ENCODE results near the gene ARID1A. TPM values are rescaled to one million over a fixed set of nuclear protein-coding genes. Genes with fewer than 3 reads are reported as not detected.
"Not testable (repeated sequence)": the region's sequence is repeated elsewhere in the genome, so short reads cannot be mapped to it uniquely, and the experiment has no call there.

Gene ARID1A
- total RNA-seq, 2 donors from 2014 or later: 110 to 116 TPM

GRCh38 chr1:26717017-26717491 is 21.2 kb downstream of the ARID1A start:
- H3K9me3 Mint-ChIP-seq: peaks cover 0 to 3% of the 10 kb centered on the region in 2 donors
- no peak overlapping the region for H3K27ac Mint-ChIP-seq
- DNase-seq (ENCODE audit: low spot score in 2 of 2): no peak
- ATAC-seq: no peak
- H3K36me3 Mint-ChIP-seq: peaks cover 0 to 43% of the 10 kb centered on the region in 2 donors

- H3K36me3 Mint-ChIP-seq: peaks cover 12 to 40% of the 10 kb centered on the region in 2 donors
- H3K9me3 Mint-ChIP-seq: peaks cover 0 to 8% of the 10 kb centered on the region in 2 donors
- no peak for DNase-seq (ENCODE audit: low spot score in 2 of 2)
- no peak for ATAC-seq
- no peak overlapping the region for H3K27ac Mint-ChIP-seq
Observed at GRCh38 chr1:26719205-26719604, 23.4 kb downstream of the ARID1A start.

GRCh38 chr1:26721669-26722355 is 26.0 kb downstream of the ARID1A start:
- Mint-ChIP-seq H3K9me3 (peaks cover 0 to 8% of the 10 kb centered on the region in 2 donors), H3K36me3 (peaks cover 12 to 39% of the 10 kb centered on the region in 2 donors), H3K27ac (peak overlapping the region; percentile 78 to 91)
- DNase-seq (ENCODE audit: low spot score in 2 of 2) (no peak), ATAC-seq (peak; percentile 82 to 94)

- DNase-seq (ENCODE audit: low spot score in 2 of 2) (peak in 1 of 2 donors; percentile 63), ATAC-seq (peak; percentile 7 to 37)
- Mint-ChIP-seq H3K27ac (peak overlapping the region; percentile 78 to 92), H3K36me3 (peaks cover 12 to 36% of the 10 kb centered on the region in 2 donors), H3K9me3 (peaks cover 0 to 8% of the 10 kb centered on the region in 2 donors)
Observed at GRCh38 chr1:26723013-26723991, 27.5 kb downstream of the ARID1A start.

- no peak for DNase-seq (ENCODE audit: low spot score in 2 of 2)
- H3K36me3 Mint-ChIP-seq: peaks cover 12 to 36% of the 10 kb centered on the region in 2 donors
- H3K27ac Mint-ChIP-seq: peak overlapping the region in 1 of 2 donors; percentile 78
- H3K9me3 Mint-ChIP-seq: peaks cover 0 to 8% of the 10 kb centered on the region in 2 donors
- no peak for ATAC-seq
Observed at GRCh38 chr1:26724118-26724517, 28.3 kb downstream of the ARID1A start.

GRCh38 chr1:26724926-26725325 is 29.1 kb downstream of the ARID1A start:
- DNase-seq (ENCODE audit: low spot score in 2 of 2) (no peak), ATAC-seq (no peak)
- peaks cover 18 to 42% of the 10 kb centered on the region in 2 donors for H3K36me3 Mint-ChIP-seq
- H3K9me3 Mint-ChIP-seq: peaks cover 0 to 8% of the 10 kb centered on the region in 2 donors
- no peak overlapping the region for H3K27ac Mint-ChIP-seq

- not testable (repeated sequence) for DNase-seq (ENCODE audit: low spot score in 2 of 2); H3K9me3 Mint-ChIP-seq
- peak in 1 of 2 donors; percentile 21 for ATAC-seq
- Mint-ChIP-seq H3K27ac (peak overlapping the region in 1 of 2 donors; percentile 10), H3K36me3 (peaks cover 24 to 40% of the 10 kb centered on the region in 2 donors)
Observed at GRCh38 chr1:26725904-26726303, 30.1 kb downstream of the ARID1A start.

GRCh38 chr1:26726784-26727183 is 31.0 kb downstream of the ARID1A start:
- DNase-seq (ENCODE audit: low spot score in 2 of 2) (no peak), ATAC-seq (no peak)
- H3K36me3 Mint-ChIP-seq: peaks cover 31 to 45% of the 10 kb centered on the region in 2 donors
- peak overlapping the region in 1 of 2 donors; percentile 10 for H3K27ac Mint-ChIP-seq
- H3K9me3 Mint-ChIP-seq: peaks cover 0 to 7% of the 10 kb centered on the region in 2 donors

- Mint-ChIP-seq H3K36me3 (peaks cover 31 to 39% of the 10 kb centered on the region in 2 donors), H3K27ac (peak overlapping the region in 1 of 2 donors; percentile 33), H3K9me3 (peaks cover 0 to 4% of the 10 kb centered on the region in 2 donors)
- DNase-seq (ENCODE audit: low spot score in 2 of 2) (no peak), ATAC-seq (no peak)
Observed at GRCh38 chr1:26727476-26727875, 31.7 kb downstream of the ARID1A start.

GRCh38 chr1:26728645-26729044 is 32.8 kb downstream of the ARID1A start:
- no peak overlapping the region for H3K27ac Mint-ChIP-seq
- H3K9me3 Mint-ChIP-seq: no peaks in the 10 kb centered on the region
- peaks cover 27 to 39% of the 10 kb centered on the region in 2 donors for H3K36me3 Mint-ChIP-seq
- ATAC-seq (no peak), DNase-seq (ENCODE audit: low spot score in 2 of 2) (no peak)

- ATAC-seq: no peak
- H3K27ac Mint-ChIP-seq: no peak overlapping the region
Observed at GRCh38 chr1:26729633-26730032, 33.8 kb downstream of the ARID1A start.

GRCh38 chr1:26730695-26731094 is 34.9 kb downstream of the ARID1A start:
- Mint-ChIP-seq H3K9me3 (no peaks in the 10 kb centered on the region), H3K36me3 (peaks cover 29 to 54% of the 10 kb centered on the region in 2 donors), H3K27ac (peak overlapping the region; percentile 52 to 91)
- DNase-seq (ENCODE audit: low spot score in 2 of 2) (no peak), ATAC-seq (peak in 1 of 2 donors; percentile 84)

More at GRCh38 chr1:26729633-26730032, 33.8 kb downstream of the ARID1A start:
- H3K36me3 Mint-ChIP-seq: peaks cover 26 to 48% of the 10 kb centered on the region in 2 donors
- DNase-seq (ENCODE audit: low spot score in 2 of 2): no peak
- H3K9me3 Mint-ChIP-seq: no peaks in the 10 kb centered on the region

- Mint-ChIP-seq H3K36me3 (peaks cover 33 to 55% of the 10 kb centered on the region in 2 donors), H3K27ac (peak overlapping the region; percentile 52 to 91), H3K9me3 (no peaks in the 10 kb centered on the region)
- ATAC-seq (no peak), DNase-seq (ENCODE audit: low spot score in 2 of 2) (no peak)
Observed at GRCh38 chr1:26731233-26731902, 35.6 kb downstream of the ARID1A start.

GRCh38 chr1:26733392-26733791 is 37.6 kb downstream of the ARID1A start:
- Mint-ChIP-seq H3K36me3 (peaks cover 33 to 51% of the 10 kb centered on the region in 2 donors), H3K9me3 (no peaks in the 10 kb centered on the region), H3K27ac (peak overlapping the region; percentile 67 to 74)
- peak; percentile 61 to 86 for ATAC-seq
- no peak for DNase-seq (ENCODE audit: low spot score in 2 of 2)

- peak; percentile 31 to 69 for ATAC-seq
- H3K9me3 Mint-ChIP-seq: no peaks in the 10 kb centered on the region
Observed at GRCh38 chr1:26733982-26734381, 38.2 kb downstream of the ARID1A start.

GRCh38 chr1:26734501-26735058 is 38.8 kb downstream of the ARID1A start:
- H3K36me3 Mint-ChIP-seq: peaks cover 30 to 49% of the 10 kb centered on the region in 2 donors
- DNase-seq (ENCODE audit: low spot score in 2 of 2): no peak
- peak overlapping the region in 1 of 2 donors; percentile 67 for H3K27ac Mint-ChIP-seq

More at GRCh38 chr1:26733982-26734381, 38.2 kb downstream of the ARID1A start:
- DNase-seq (ENCODE audit: low spot score in 2 of 2): no peak
- peaks cover 33 to 51% of the 10 kb centered on the region in 2 donors for H3K36me3 Mint-ChIP-seq
- H3K27ac Mint-ChIP-seq: peak overlapping the region; percentile 67 to 74

More at GRCh38 chr1:26734501-26735058, 38.8 kb downstream of the ARID1A start:
- no peaks in the 10 kb centered on the region for H3K9me3 Mint-ChIP-seq
- no peak for ATAC-seq
